ENCODE data around the gene FNDC10.

- no peak for TF ChIP-seq CTCF (IDR thresholded peaks at IDR 0.05)
- TF ChIP-seq POLR2A (IDR thresholded peaks at IDR 0.05) = no peak
Observed at GRCh38 chr1:1558591-1558990, 41.3 kb downstream of the FNDC10 start.
